ENCODE data around the gene ZBTB40. TPM values are rescaled to one million over a fixed set of nuclear protein-coding genes. Genes with fewer than 3 reads are reported as not detected.

Gene ZBTB40
- total and polyA plus RNA-seq, 10 donors = 4.4 to 40.2 (median 30.2) TPM

GRCh38 chr1:22526677-22527076 is 75.0 kb downstream of the ZBTB40 start:
- Histone ChIP-seq H3K9me3 (no peaks in the 10 kb centered on the region), H3K36me3 (peaks cover 0 to 92% (median 60%) of the 10 kb centered on the region in 6 donors), H3K27ac (no peak overlapping the region), H3K4me1 (peaks cover 0 to 16% (median 8%) of the 10 kb centered on the region in 6 donors), H3K4me3 (no peak overlapping the region), H3K27me3 (replicated peaks in 1 of 7) (no peaks in the 10 kb centered on the region)
- TF ChIP-seq CTCF (IDR thresholded peaks at IDR 0.05 in 8 of 11, conservative IDR thresholded peaks at IDR 0.05 in 3 of 11) (no peak), POLR2A (IDR thresholded peaks at IDR 0.05) (no peak)
- WGBS, 5 donors = 92 to 93% (median 93%) methylated on average over 5 of the region's 5 CpGs
- intact Hi-C loops (cut with DNase I; ENCODE audit: low total_unique reads) = no loop called here
- DNase-seq = no peak

- DNase-seq = no peak
- intact Hi-C loops (cut with DNase I; ENCODE audit: low total_unique reads) = no loop called here
- H3K36me3 ChIP-seq = peaks cover 0 to 91% (median 55%) of the 10 kb centered on the region in 6 donors
- H3K9me3 ChIP-seq = no peaks in the 10 kb centered on the region
- no peak for TF ChIP-seq CTCF (IDR thresholded peaks at IDR 0.05 in 8 of 11, conservative IDR thresholded peaks at IDR 0.05 in 3 of 11)
- no peak for TF ChIP-seq POLR2A (IDR thresholded peaks at IDR 0.05)
- TF ChIP-seq POLR2AphosphoS5 (IDR thresholded peaks at IDR 0.05) = no peak
- no peak overlapping the region for H3K4me3 ChIP-seq
- H3K27ac ChIP-seq = no peak overlapping the region
- no peaks in the 10 kb centered on the region for H3K27me3 ChIP-seq (replicated peaks in 1 of 7)
- H3K4me1 ChIP-seq = peaks cover 0 to 21% (median 11%) of the 10 kb centered on the region in 6 donors
- WGBS, 5 donors = 86 to 98% (median 92%) methylated on average over 7 of the region's 7 CpGs
These were observed 75.5 kb downstream of the ZBTB40 start for GRCh38 chr1:22527122-22527521.

- peaks cover 0 to 27% (median 15%) of the 10 kb centered on the region in 6 donors for H3K4me1 ChIP-seq
- no peak overlapping the region for H3K4me3 ChIP-seq
- TF ChIP-seq CTCF (IDR thresholded peaks at IDR 0.05 in 8 of 11, conservative IDR thresholded peaks at IDR 0.05 in 3 of 11) = peak in 6 of 11 experiments; percentile 11 to 32 (median 20)
- peak in 1 of 3 donors; percentile 8 for TF ChIP-seq POLR2AphosphoS5 (IDR thresholded peaks at IDR 0.05)
- TF ChIP-seq POLR2A (IDR thresholded peaks at IDR 0.05) = no peak
- WGBS, 5 donors = 89 to 96% (median 90%) methylated on average over 15 of the region's 15 CpGs
- H3K9me3 ChIP-seq = no peaks in the 10 kb centered on the region
- DNase-seq = no peak
- peaks cover 0 to 91% (median 51%) of the 10 kb centered on the region in 6 donors for H3K36me3 ChIP-seq
- intact Hi-C loops (cut with DNase I; ENCODE audit: low total_unique reads) = no loop called here
- no peaks in the 10 kb centered on the region for H3K27me3 ChIP-seq (replicated peaks in 1 of 7)
- H3K27ac ChIP-seq = no peak overlapping the region
These were observed 76.1 kb downstream of the ZBTB40 start for GRCh38 chr1:22527555-22528296.

- TF ChIP-seq POLR2A (IDR thresholded peaks at IDR 0.05) = no peak
- no peak for TF ChIP-seq POLR2AphosphoS5 (IDR thresholded peaks at IDR 0.05)
- TF ChIP-seq CTCF (IDR thresholded peaks at IDR 0.05 in 8 of 11, conservative IDR thresholded peaks at IDR 0.05 in 3 of 11) = no peak
- H3K27me3 ChIP-seq (replicated peaks in 1 of 7) = no peaks in the 10 kb centered on the region
- peaks cover 0 to 29% (median 16%) of the 10 kb centered on the region in 6 donors for H3K4me1 ChIP-seq
- DNase-seq = no peak
- WGBS, 5 donors = 92 to 98% (median 95%) methylated on average over 7 of the region's 7 CpGs
- no peaks in the 10 kb centered on the region for H3K9me3 ChIP-seq
- H3K4me3 ChIP-seq = no peak overlapping the region
- H3K36me3 ChIP-seq = peaks cover 0 to 90% (median 50%) of the 10 kb centered on the region in 6 donors
- intact Hi-C loops (cut with DNase I; ENCODE audit: low total_unique reads) = no loop called here
- H3K27ac ChIP-seq = no peak overlapping the region
These were observed 76.8 kb downstream of the ZBTB40 start for GRCh38 chr1:22528451-22528850.

All from spleen (tissue), 11 donors.